Measurements from ENCODE around the gene HECA. TPM values are rescaled to one million over a fixed set of nuclear protein-coding genes. Genes with fewer than 3 reads are reported as not detected.
A peak's percentile ranks its signal among the peaks of the same experiment; 100 is the strongest.

HECA gene
- total and polyA plus RNA-seq, 10 of the 15 experiments (the other 5 are each of a cell fraction or from before 2014, with no cell fraction given) = 0.52 to 7.2 (median 2.7) TPM

GRCh38 chr6:139219271-139219729 is 84.4 kb downstream of the HECA start (continued):
- no peak for TF ChIP-seq RAD51 (IDR thresholded peaks at IDR 0.05)
- peak in 1 of 2 experiments; percentile 25; a peak in 1 of 4 replicates for TF ChIP-seq EP300 (IDR thresholded peaks at IDR 0.05; ENCODE audit: borderline replicate concordance in 1 of 2, control insufficient read depth in 1 of 2, low read depth in 2 of 2, low read length in 2 of 2)
- peak; percentile 96 for TF ChIP-seq POU2F2 (IDR thresholded peaks at IDR 0.05; ENCODE audit: borderline replicate concordance, low read depth, low read length)
- TF ChIP-seq NR2C2 (IDR thresholded peaks at IDR 0.05; ENCODE audit: borderline replicate concordance, control insufficient read depth, insufficient read length, low read depth) = no peak
- no peak for TF ChIP-seq PBX3 (IDR thresholded peaks at IDR 0.05; ENCODE audit: insufficient replicate concordance, low read depth, low read length)
- 0 out of 2 replicates have a peak, but pooled peaks have one; percentile 21 for TF ChIP-seq CHD2 (IDR thresholded peaks at IDR 0.05; ENCODE audit: borderline replicate concordance, low read depth, low read length)
- no peak for TF ChIP-seq STAT3 (IDR thresholded peaks at IDR 0.05; ENCODE audit: low read depth, low read length)
- peak; percentile 49 for TF ChIP-seq RUNX3 (IDR thresholded peaks at IDR 0.05; ENCODE audit: low read length)
- no peak for TF ChIP-seq HDAC6 (IDR thresholded peaks at IDR 0.05; ENCODE audit: unreplicated experiment)
- TF ChIP-seq, protein P1, sequence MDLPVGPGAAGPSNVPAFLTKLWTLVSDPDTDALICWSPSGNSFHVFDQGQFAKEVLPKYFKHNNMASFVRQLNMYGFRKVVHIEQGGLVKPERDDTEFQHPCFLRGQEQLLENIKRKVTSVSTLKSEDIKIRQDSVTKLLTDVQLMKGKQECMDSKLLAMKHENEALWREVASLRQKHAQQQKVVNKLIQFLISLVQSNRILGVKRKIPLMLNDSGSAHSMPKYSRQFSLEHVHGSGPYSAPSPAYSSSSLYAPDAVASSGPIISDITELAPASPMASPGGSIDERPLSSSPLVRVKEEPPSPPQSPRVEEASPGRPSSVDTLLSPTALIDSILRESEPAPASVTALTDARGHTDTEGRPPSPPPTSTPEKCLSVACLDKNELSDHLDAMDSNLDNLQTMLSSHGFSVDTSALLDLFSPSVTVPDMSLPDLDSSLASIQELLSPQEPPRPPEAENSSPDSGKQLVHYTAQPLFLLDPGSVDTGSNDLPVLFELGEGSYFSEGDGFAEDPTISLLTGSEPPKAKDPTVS (IDR thresholded peaks at IDR 0.05; ENCODE audit: low read depth, low read length) = no peak
- no peak for TF ChIP-seq MEF2A (IDR thresholded peaks at IDR 0.05; ENCODE audit: insufficient read depth, low read depth, low read length)
- TF ChIP-seq NBN (IDR thresholded peaks at IDR 0.05) = peak; percentile 74
- TF ChIP-seq FOXK2 (IDR thresholded peaks at IDR 0.05) = no peak
- TF ChIP-seq ZNF274 (IDR thresholded peaks at IDR 0.05; ENCODE audit: insufficient read depth, insufficient read length) = no peak
- TF ChIP-seq, protein P2, sequence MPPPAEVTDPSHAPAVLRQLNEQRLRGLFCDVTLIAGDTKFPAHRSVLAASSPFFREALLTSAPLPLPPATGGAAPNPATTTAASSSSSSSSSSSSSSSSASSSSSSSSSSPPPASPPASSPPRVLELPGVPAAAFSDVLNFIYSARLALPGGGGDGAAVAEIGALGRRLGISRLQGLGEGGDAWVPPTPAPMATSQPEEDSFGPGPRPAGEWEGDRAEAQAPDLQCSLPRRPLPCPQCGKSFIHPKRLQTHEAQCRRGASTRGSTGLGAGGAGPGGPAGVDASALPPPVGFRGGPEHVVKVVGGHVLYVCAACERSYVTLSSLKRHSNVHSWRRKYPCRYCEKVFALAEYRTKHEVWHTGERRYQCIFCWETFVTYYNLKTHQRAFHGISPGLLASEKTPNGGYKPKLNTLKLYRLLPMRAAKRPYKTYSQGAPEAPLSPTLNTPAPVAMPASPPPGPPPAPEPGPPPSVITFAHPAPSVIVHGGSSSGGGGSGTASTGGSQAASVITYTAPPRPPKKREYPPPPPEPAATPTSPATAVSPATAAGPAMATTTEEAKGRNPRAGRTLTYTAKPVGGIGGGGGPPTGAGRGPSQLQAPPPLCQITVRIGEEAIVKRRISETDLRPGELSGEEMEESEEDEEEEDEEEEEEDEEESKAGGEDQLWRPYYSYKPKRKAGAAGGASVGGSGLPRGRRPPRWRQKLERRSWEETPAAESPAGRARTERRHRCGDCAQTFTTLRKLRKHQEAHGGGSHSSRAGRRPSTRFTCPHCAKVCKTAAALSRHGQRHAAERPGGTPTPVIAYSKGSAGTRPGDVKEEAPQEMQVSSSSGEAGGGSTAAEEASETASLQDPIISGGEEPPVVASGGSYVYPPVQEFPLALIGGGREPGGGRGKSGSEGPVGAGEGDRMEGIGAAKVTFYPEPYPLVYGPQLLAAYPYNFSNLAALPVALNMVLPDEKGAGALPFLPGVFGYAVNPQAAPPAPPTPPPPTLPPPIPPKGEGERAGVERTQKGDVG (CRISPR knock-in tag; IDR thresholded peaks at IDR 0.05) = no peak
- TF ChIP-seq, protein P3, sequence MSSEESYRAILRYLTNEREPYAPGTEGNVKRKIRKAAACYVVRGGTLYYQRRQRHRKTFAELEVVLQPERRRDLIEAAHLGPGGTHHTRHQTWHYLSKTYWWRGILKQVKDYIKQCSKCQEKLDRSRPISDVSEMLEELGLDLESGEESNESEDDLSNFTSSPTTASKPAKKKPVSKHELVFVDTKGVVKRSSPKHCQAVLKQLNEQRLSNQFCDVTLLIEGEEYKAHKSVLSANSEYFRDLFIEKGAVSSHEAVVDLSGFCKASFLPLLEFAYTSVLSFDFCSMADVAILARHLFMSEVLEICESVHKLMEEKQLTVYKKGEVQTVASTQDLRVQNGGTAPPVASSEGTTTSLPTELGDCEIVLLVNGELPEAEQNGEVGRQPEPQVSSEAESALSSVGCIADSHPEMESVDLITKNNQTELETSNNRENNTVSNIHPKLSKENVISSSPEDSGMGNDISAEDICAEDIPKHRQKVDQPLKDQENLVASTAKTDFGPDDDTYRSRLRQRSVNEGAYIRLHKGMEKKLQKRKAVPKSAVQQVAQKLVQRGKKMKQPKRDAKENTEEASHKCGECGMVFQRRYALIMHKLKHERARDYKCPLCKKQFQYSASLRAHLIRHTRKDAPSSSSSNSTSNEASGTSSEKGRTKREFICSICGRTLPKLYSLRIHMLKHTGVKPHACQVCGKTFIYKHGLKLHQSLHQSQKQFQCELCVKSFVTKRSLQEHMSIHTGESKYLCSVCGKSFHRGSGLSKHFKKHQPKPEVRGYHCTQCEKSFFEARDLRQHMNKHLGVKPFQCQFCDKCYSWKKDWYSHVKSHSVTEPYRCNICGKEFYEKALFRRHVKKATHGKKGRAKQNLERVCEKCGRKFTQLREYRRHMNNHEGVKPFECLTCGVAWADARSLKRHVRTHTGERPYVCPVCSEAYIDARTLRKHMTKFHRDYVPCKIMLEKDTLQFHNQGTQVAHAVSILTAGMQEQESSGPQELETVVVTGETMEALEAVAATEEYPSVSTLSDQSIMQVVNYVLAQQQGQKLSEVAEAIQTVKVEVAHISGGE (CRISPR knock-in tag; IDR thresholded peaks at IDR 0.05) = no peak
- TF ChIP-seq CBFB (IDR thresholded peaks at IDR 0.05; ENCODE audit: low read depth) = no peak
- no peak for TF ChIP-seq JUNB (IDR thresholded peaks at IDR 0.05)
- no peak for TF ChIP-seq TCF12 (IDR thresholded peaks at IDR 0.05; ENCODE audit: low read depth, low read length)
- 0 out of 2 replicates have a peak, but pooled peaks have one; percentile 64 for TF ChIP-seq RB1 (IDR thresholded peaks at IDR 0.05; ENCODE audit: borderline replicate concordance)
- no peak for TF ChIP-seq ATF2 (IDR thresholded peaks at IDR 0.05; ENCODE audit: low read length)
